Measurements from ENCODE around the gene LATS1. TPM values are rescaled to one million over a fixed set of nuclear protein-coding genes. Genes with fewer than 3 reads are reported as not detected.
"Not testable (repeated sequence)": the region's sequence is repeated elsewhere in the genome, so short reads cannot be mapped to it uniquely, and the experiment has no call there.

Gene LATS1
- polyA plus RNA-seq, 3 donors from 2014 or later = 3.8 to 13.5 (median 6.3) TPM

- Mint-ChIP-seq H3K27me3 (ENCODE audit: low read depth in 3 of 3) (peaks cover 6 to 23% (median 12%) of the 10 kb centered on the region in 3 donors), H3K4me1 (peaks cover 39 to 54% of the 10 kb centered on the region in 2 donors), H3K27ac (peak within 1 kb of the TSS; percentile 74 to 88 (median 86)), H3K36me3 (no peaks in the 10 kb centered on the region), H3K4me3 (peak within 1 kb of the TSS; percentile 84 to 89 (median 84)), H3K9me3 (no peaks in the 10 kb centered on the region)
- peak; percentile 94 for DNase-seq
These were observed 31.8 kb upstream of the LATS1 start, which contains the start of gene PCMT1 for GRCh38 chr6:149749594-149750135. TSS of gene PCMT1 (plus strand) at chr6:149749741. CDS start at chr6:149749902, 161 bp downstream.

DNA sequence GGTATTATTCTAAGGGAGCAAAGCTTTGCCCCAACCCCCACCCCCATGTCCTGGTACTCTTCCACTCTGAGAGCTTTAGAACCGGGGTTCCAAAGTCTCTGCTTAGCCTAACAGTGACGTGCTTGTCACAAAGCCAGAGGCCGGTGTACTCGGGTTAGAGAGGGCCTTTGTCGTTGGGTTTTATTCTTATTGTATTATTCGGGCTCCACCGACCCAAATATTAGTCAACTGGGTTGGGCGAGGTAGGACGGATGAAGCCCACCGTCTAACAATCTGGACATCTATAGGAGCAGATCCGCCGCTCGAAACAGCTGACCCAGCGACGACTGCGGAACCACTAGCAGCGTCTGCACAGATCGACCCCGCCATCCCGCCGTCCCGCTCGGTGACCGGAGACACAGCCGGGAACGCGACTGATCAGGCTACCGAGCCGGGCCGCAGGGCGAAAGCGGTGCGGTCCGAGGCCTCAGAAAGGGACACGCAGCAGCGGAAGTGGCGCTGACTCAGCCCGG, 31.2 kb upstream of the LATS1 start:
- Mint-ChIP-seq H3K27ac (peak overlapping the region; percentile 74 to 87 (median 84)), H3K4me3 (peak overlapping the region; percentile 84 to 89 (median 84)), H3K27me3 (ENCODE audit: low read depth in 3 of 3) (peaks cover 6 to 23% (median 12%) of the 10 kb centered on the region in 3 donors), H3K4me1 (peaks cover 39 to 51% of the 10 kb centered on the region in 2 donors)
- DNase-seq, H3K9me3 Mint-ChIP-seq, H3K36me3 Mint-ChIP-seq: not testable (repeated sequence)

DNA sequence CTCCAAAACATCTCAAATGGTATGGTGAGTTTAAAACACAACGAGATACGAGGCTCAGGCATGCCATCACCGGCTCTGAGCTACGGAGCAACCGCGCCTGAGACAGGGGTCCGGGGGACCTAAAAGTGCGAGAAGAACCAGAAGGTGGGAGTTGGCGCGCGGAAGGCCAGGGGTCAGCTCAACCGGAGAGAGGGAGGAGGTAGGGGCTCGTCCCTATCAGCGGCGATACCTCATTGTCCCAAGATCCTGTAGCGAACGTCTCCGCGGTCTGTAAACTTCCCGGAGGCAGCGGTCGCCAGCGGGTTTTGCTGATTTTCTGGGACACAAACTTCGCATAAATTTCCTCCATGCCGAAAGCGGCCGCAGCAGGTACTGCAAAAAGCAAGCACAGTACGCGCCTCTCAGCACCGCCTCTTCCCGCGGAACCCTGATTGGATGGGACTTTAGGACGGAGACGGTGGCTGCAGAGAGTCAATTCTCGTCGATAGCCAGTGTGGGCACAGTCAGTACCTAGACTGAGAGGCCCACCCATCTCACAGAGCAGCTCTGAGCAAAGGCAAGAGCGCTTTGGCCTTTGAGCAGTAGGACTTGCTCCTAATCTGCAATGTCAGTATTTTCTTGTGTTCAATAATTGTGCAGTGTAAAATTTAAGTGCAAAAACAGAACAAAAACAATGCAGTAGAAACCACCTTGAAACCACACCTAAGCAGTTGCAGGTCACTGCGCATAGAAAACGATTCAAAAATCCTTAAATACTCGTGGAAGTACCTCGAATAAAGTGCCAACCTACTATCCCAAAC, 28.4 kb upstream of the LATS1 start, which contains the start of gene NUP43:
TSS of gene NUP43 (minus strand) at position 383 of the 800 bp plus-strand sequence. CDS start at position 349, 34 bp downstream.
- H3K27ac Mint-ChIP-seq = peak within 1 kb of the TSS; percentile 87 to 94 (median 92)
- peaks cover 6 to 23% (median 12%) of the 10 kb centered on the region in 3 donors for H3K27me3 Mint-ChIP-seq (ENCODE audit: low read depth in 3 of 3)
- H3K4me1 Mint-ChIP-seq = peaks cover 37 to 42% of the 10 kb centered on the region in 2 donors
- peaks cover 0 to 8% (median 3%) of the 10 kb centered on the region in 3 donors for H3K36me3 Mint-ChIP-seq
- no peaks in the 10 kb centered on the region for H3K9me3 Mint-ChIP-seq
- H3K4me3 Mint-ChIP-seq = peak within 1 kb of the TSS; percentile 94 to 98 (median 95)
- peak; percentile 86 to 90 (median 88) for DNase-seq

- peaks cover 31 to 34% of the 10 kb centered on the region in 2 donors for H3K4me1 Mint-ChIP-seq
- H3K36me3 Mint-ChIP-seq = peaks cover 6 to 15% (median 9%) of the 10 kb centered on the region in 3 donors
- not testable (repeated sequence) for DNase-seq, H3K9me3 Mint-ChIP-seq
- peaks cover 6 to 23% (median 12%) of the 10 kb centered on the region in 3 donors for H3K27me3 Mint-ChIP-seq (ENCODE audit: low read depth in 3 of 3)
- peak overlapping the region; percentile 94 to 98 (median 95) for H3K4me3 Mint-ChIP-seq
- H3K27ac Mint-ChIP-seq = peak overlapping the region in 5 of 6 donors; percentile 87 to 92 (median 91)
These were observed 27.4 kb upstream of the LATS1 start for GRCh38 chr6:149745252-149745651.

DNA sequence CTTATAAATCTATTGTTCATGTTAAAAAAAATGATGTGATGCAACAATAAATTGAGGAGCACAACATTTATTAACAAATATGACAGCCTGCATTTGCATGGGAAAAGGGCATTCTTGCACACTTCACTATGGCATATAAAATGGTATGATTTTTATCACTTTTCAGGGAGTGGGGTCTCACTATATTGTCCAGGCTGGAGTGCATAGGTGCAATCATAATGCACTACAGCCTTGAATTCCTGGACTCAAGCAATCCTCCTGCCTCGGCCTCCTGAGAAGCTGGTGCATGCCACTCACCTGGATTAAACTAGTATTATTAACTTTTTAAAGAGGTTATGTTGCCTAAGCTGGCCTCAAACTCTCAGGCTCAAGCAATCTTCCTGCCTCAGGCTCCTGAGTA, 17.0 kb upstream of the LATS1 start:
- peaks cover 9 to 23% (median 10%) of the 10 kb centered on the region in 3 donors for H3K36me3 Mint-ChIP-seq
- no peaks in the 10 kb centered on the region for H3K27me3 Mint-ChIP-seq (ENCODE audit: low read depth in 3 of 3)
- no peaks in the 10 kb centered on the region for H3K9me3 Mint-ChIP-seq
- DNase-seq = no peak
- no peak overlapping the region for H3K27ac Mint-ChIP-seq
- no peak overlapping the region for H3K4me3 Mint-ChIP-seq
- H3K4me1 Mint-ChIP-seq = no peaks in the 10 kb centered on the region

GRCh38 chr6:149733089-149733720, 15.3 kb upstream of the LATS1 start:
- H3K4me1 Mint-ChIP-seq = peaks cover 7 to 8% of the 10 kb centered on the region in 2 donors
- H3K27ac Mint-ChIP-seq = no peak overlapping the region
- no peak overlapping the region for H3K4me3 Mint-ChIP-seq
- no peaks in the 10 kb centered on the region for H3K9me3 Mint-ChIP-seq
- peaks cover 7 to 19% (median 10%) of the 10 kb centered on the region in 3 donors for H3K36me3 Mint-ChIP-seq
- DNase-seq = no peak
- H3K27me3 Mint-ChIP-seq (ENCODE audit: low read depth in 3 of 3) = no peaks in the 10 kb centered on the region

DNA sequence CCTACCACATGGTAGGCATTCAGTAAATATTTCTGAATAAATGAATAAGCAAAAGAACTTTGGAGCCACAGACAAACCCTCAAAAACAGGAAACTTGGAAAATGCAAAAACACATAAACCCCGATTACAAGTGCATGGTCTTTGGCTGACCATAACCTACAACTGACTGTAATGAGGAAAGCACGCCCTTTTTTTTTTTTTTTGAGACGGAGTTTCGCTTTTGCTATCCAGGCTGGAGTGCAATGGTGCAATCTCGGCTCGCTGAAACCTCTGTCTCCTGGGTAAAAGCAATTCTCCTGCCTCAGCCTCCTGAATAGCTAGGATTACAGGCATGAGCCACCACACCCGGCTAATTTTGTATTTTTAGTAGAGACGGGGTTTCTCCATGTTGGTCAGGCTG, 11.9 kb upstream of the LATS1 start:
- Mint-ChIP-seq H3K27me3 (ENCODE audit: low read depth in 3 of 3) (no peaks in the 10 kb centered on the region), H3K4me1 (peaks cover 8 to 12% of the 10 kb centered on the region in 2 donors), H3K36me3 (peaks cover 10 to 22% (median 13%) of the 10 kb centered on the region in 3 donors), H3K9me3 (no peaks in the 10 kb centered on the region), H3K27ac (no peak overlapping the region), H3K4me3 (no peak overlapping the region)
- no peak for DNase-seq

GRCh38 chr6:149728499-149729234, 10.8 kb upstream of the LATS1 start:
- Mint-ChIP-seq H3K27ac (peak overlapping the region in 5 of 6 donors; percentile 25 to 83 (median 43)), H3K27me3 (ENCODE audit: low read depth in 3 of 3) (no peaks in the 10 kb centered on the region), H3K4me3 (no peak overlapping the region), H3K9me3 (no peaks in the 10 kb centered on the region), H3K4me1 (peaks cover 8 to 12% of the 10 kb centered on the region in 2 donors), H3K36me3 (peaks cover 10 to 28% (median 13%) of the 10 kb centered on the region in 3 donors)
- DNase-seq = no peak

DNA sequence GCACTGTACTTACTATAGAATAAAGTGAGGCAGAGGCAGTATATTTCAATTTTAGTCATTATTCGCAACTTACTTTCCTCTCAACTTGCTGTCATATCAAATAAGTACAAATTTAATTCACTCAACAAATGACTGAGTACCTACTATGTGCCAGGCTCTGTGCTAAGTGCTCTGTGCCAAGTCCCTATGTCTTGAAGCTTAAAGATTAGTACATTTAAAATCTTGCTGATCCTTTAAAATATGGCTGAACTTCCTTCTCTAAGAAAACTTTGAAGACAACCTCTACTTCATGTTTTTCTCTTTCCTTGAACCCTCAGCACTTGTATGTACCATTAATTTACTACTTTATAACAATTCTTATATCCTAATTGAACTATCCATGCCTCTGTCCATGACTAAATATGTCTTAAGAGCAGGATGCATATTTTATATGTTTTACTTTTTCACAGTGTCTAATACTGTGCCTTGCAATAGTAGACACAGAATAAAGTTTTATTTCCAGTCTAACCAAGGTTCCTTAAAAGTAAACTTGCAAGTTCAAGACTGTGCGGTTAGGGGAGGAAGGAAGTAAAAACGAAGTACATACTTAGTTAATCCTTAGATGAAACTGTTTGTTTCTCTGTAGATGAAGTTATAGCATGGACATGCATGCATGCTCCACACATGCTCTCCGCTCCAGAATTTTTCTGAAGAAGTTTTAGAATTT, 10.0 kb upstream of the LATS1 start:
- Mint-ChIP-seq H3K4me3 (no peak overlapping the region), H3K9me3 (no peaks in the 10 kb centered on the region)
- no peak for DNase-seq

GRCh38 chr6:149725785-149726184, 7.9 kb upstream of the LATS1 start:
- no peak overlapping the region for H3K27ac Mint-ChIP-seq
- no peak overlapping the region for H3K4me3 Mint-ChIP-seq
- peaks cover 10 to 25% (median 13%) of the 10 kb centered on the region in 3 donors for H3K36me3 Mint-ChIP-seq
- no peak for DNase-seq
- peaks cover 8 to 12% of the 10 kb centered on the region in 2 donors for H3K4me1 Mint-ChIP-seq
- no peaks in the 10 kb centered on the region for H3K27me3 Mint-ChIP-seq (ENCODE audit: low read depth in 3 of 3)
- H3K9me3 Mint-ChIP-seq = no peaks in the 10 kb centered on the region

More for the DNA sequence above, 10.0 kb upstream of the LATS1 start:
- H3K36me3 Mint-ChIP-seq = peaks cover 10 to 28% (median 13%) of the 10 kb centered on the region in 3 donors
- peak overlapping the region in 2 of 6 donors; percentile 43 to 47 for H3K27ac Mint-ChIP-seq
- H3K27me3 Mint-ChIP-seq (ENCODE audit: low read depth in 3 of 3) = no peaks in the 10 kb centered on the region
- peaks cover 8 to 12% of the 10 kb centered on the region in 2 donors for H3K4me1 Mint-ChIP-seq

GRCh38 chr6:149723771-149724417, 6.0 kb upstream of the LATS1 start:
- Mint-ChIP-seq H3K36me3 (peaks cover 8 to 19% (median 10%) of the 10 kb centered on the region in 3 donors), H3K4me3 (no peak overlapping the region), H3K4me1 (peaks cover 7 to 11% of the 10 kb centered on the region in 2 donors), H3K9me3 (no peaks in the 10 kb centered on the region), H3K27me3 (ENCODE audit: low read depth in 3 of 3) (no peaks in the 10 kb centered on the region), H3K27ac (no peak overlapping the region)
- peak in 2 of 3 donors; percentile 22 for DNase-seq

GRCh38 chr6:149723262-149723661, 5.4 kb upstream of the LATS1 start:
- no peaks in the 10 kb centered on the region for H3K9me3 Mint-ChIP-seq
- DNase-seq = no peak
- peaks cover 5 to 19% (median 8%) of the 10 kb centered on the region in 3 donors for H3K36me3 Mint-ChIP-seq
- peaks cover 4 to 10% of the 10 kb centered on the region in 2 donors for H3K4me1 Mint-ChIP-seq
- H3K27me3 Mint-ChIP-seq (ENCODE audit: low read depth in 3 of 3) = peaks cover 0 to 5% (median 3%) of the 10 kb centered on the region in 3 donors
- no peak overlapping the region for H3K4me3 Mint-ChIP-seq
- peak overlapping the region in 1 of 6 donors; percentile 26 for H3K27ac Mint-ChIP-seq

Measured in immature natural killer cell (primary cell).